Esophagus squamous epithelium (tissue), 5 donors: ENCODE measurements around the gene CNOT4. TPM values are rescaled to one million over a fixed set of nuclear protein-coding genes. Genes with fewer than 3 reads are reported as not detected.

Experiments
- DNase-seq: peaks from one replicate; lab custom pipeline; 2025; lab: John Stamatoyannopoulos, UW
- H3K27ac ChIP-seq, 4 donors: fragments of 200-600 bp; sonication (generic); one replicate each; pipeline ENCODE4 v1.5.1; 2016 to 2019; ENCODE audit warnings: mild to moderate bottlenecking in 1 of 4
- H3K27me3 ChIP-seq, 4 donors: fragments of 200-600 bp; sonication (generic); 1 replicate in 3 of 4; 2 replicates in 1 of 4; pipeline versions ENCODE4 v1.5.1 to v1.6.0; 2017 to 2021; ENCODE audit warnings: antibody characterized with exemption in 1 of 4
- H3K36me3 ChIP-seq, 3 donors: fragments of 200-600 bp; sonication (generic); one replicate each; pipeline ENCODE4 v1.5.1; 2016 to 2019
- H3K4me1 ChIP-seq, 3 donors: fragments of 200-600 bp; sonication (generic); one replicate each; pipeline ENCODE4 v1.5.1; 2017 to 2019
- H3K4me3 ChIP-seq, 4 donors: fragments of 200-600 bp; sonication (generic); 1 replicate in 3 of 4; 2 replicates in 1 of 4; pipeline ENCODE4 v1.5.1; 2016 to 2019; ENCODE audit warnings: mild to moderate bottlenecking in 2 of 4, moderate library complexity in 1 of 4
- H3K9me3 ChIP-seq, 3 donors: fragments of 200-600 bp; sonication (generic); one replicate each; pipeline ENCODE4 v1.5.1; 2016 to 2019
- POLR2A ChIP-seq, 4 donors: fragments of 450-650 bp; IDR thresholded peaks; one replicate each; pipeline ENCODE4 v1.6.1; 2017; ENCODE audit warnings: antibody characterized with exemption in 4 of 4, mild to moderate bottlenecking in 4 of 4, moderate library complexity in 3 of 4
- WGBS, 2 donors: methylation state at CpG; one replicate each; pipeline ENCODE4 v1.1.5; 2018; 5-methylcytosine and 5-hydroxymethylcytosine counted together
- intact Hi-C: fragments of 100-400 bp; cut with DNase I; formaldehyde crosslinking; loops from one replicate; pipeline ENCODE4 v1.15.0; 2022
- total RNA-seq, 4 donors: library from RNA; depleted of rRNA; stranded (reverse); fragments of >200 nt; gene quantifications; one replicate each; pipeline ENCODE4 v1.1.0, GENCODE V29; 2016
- TF ChIP-seq, protein P1 (sequence below), 6 experiments: fragments of 450-650 bp in 4 of 6; fragments of 200-600 bp in 2 of 6; sonication (generic) in 2 of 6; IDR thresholded peaks; one replicate each; pipeline ENCODE4 v1.5.1; 2016 to 2019; ENCODE audit warnings: antibody characterized with exemption in 6 of 6, mild to moderate bottlenecking in 4 of 6, moderate library complexity in 4 of 6
- donor health status: DM: yes; HTN: yes; CAD: no.

Gene CNOT4
- total RNA-seq, 4 donors from 2014 or later = 7.3 to 20.0 (median 14.0) TPM

- no peak for DNase-seq
- H3K27ac ChIP-seq = no peak overlapping the region
- H3K9me3 ChIP-seq = no peaks in the 10 kb centered on the region
- WGBS, 2 donors = 89 to 100% methylated on average over 1 of the region's 1 CpG
- no peak overlapping the region for H3K4me3 ChIP-seq
- no peaks in the 10 kb centered on the region for H3K4me1 ChIP-seq
- intact Hi-C loops = no loop called here
- TF ChIP-seq, protein P1, sequence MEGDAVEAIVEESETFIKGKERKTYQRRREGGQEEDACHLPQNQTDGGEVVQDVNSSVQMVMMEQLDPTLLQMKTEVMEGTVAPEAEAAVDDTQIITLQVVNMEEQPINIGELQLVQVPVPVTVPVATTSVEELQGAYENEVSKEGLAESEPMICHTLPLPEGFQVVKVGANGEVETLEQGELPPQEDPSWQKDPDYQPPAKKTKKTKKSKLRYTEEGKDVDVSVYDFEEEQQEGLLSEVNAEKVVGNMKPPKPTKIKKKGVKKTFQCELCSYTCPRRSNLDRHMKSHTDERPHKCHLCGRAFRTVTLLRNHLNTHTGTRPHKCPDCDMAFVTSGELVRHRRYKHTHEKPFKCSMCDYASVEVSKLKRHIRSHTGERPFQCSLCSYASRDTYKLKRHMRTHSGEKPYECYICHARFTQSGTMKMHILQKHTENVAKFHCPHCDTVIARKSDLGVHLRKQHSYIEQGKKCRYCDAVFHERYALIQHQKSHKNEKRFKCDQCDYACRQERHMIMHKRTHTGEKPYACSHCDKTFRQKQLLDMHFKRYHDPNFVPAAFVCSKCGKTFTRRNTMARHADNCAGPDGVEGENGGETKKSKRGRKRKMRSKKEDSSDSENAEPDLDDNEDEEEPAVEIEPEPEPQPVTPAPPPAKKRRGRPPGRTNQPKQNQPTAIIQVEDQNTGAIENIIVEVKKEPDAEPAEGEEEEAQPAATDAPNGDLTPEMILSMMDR (IDR thresholded peaks at IDR 0.05) = no peak
- no peak for TF ChIP-seq POLR2A (IDR thresholded peaks at IDR 0.05)
- H3K36me3 ChIP-seq = peaks cover 0 to 18% (median 0%) of the 10 kb centered on the region in 3 donors
- H3K27me3 ChIP-seq = no peaks in the 10 kb centered on the region
Observed at GRCh38 chr7:135430626-135431025, 79.3 kb downstream of the CNOT4 start.

DNA sequence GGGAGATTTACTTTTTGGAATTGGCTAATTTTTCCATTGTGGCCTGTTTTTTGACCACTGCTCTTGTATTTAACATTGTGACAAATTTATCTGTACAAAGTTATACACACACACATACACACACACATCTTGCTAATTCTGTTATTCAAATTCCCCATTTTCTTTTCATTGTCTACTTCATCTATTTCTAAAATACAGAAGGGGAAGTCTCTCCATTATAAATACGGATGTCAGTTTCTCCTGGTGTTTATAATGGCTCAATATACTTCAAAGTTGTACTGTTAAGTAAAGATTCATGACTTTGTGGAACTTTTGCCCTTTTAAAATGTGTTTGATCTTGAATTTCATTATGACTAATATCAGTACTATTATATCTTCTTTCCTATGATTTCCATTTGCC is 81.0 kb downstream of the CNOT4 start:
- H3K9me3 ChIP-seq = no peaks in the 10 kb centered on the region
- no peaks in the 10 kb centered on the region for H3K4me1 ChIP-seq
- intact Hi-C loops = no loop called here
- WGBS, 2 donors = 26 to 42% methylated on average over 1 of the region's 1 CpG
- TF ChIP-seq POLR2A (IDR thresholded peaks at IDR 0.05) = no peak
- TF ChIP-seq, protein P1 (IDR thresholded peaks at IDR 0.05) = no peak
- DNase-seq = no peak
- no peaks in the 10 kb centered on the region for H3K27me3 ChIP-seq
- H3K36me3 ChIP-seq = peaks cover 0 to 4% (median 0%) of the 10 kb centered on the region in 3 donors
- no peak overlapping the region for H3K27ac ChIP-seq
- H3K4me3 ChIP-seq = no peak overlapping the region

DNA sequence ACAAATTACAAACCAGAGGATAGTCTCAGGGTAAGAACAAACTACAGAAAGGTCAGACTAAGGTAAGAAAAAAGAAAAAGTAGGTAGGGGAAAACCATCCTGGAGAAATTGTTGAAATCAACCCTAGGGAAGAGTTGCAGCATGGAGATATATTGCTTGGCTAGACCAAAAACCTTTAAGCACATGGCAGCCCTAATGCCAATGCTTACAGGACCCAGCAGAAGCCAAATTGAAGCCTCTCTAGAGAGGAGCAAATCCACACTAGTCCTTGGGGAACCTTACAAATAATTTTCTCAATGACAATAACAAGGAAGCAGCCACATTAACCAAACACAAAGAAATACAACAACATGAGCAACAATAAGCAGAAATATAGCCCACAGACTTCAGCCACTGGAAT is 81.9 kb downstream of the CNOT4 start:
- DNase-seq = no peak
- Histone ChIP-seq H3K4me1 (no peaks in the 10 kb centered on the region), H3K36me3 (no peaks in the 10 kb centered on the region), H3K27me3 (no peaks in the 10 kb centered on the region), H3K9me3 (no peaks in the 10 kb centered on the region), H3K4me3 (no peak overlapping the region), H3K27ac (no peak overlapping the region)
- intact Hi-C loops = no loop called here
- no peak for TF ChIP-seq POLR2A (IDR thresholded peaks at IDR 0.05)
- TF ChIP-seq, protein P1 (IDR thresholded peaks at IDR 0.05) = no peak

GRCh38 chr7:135427166-135427565 is 82.7 kb downstream of the CNOT4 start:
- TF ChIP-seq, protein P1 (IDR thresholded peaks at IDR 0.05) = no peak
- TF ChIP-seq POLR2A (IDR thresholded peaks at IDR 0.05) = no peak
- Histone ChIP-seq H3K4me3 (no peak overlapping the region), H3K4me1 (no peaks in the 10 kb centered on the region), H3K27ac (no peak overlapping the region), H3K36me3 (no peaks in the 10 kb centered on the region), H3K9me3 (no peaks in the 10 kb centered on the region), H3K27me3 (no peaks in the 10 kb centered on the region)
- intact Hi-C loops = no loop called here
- DNase-seq = no peak

DNA sequence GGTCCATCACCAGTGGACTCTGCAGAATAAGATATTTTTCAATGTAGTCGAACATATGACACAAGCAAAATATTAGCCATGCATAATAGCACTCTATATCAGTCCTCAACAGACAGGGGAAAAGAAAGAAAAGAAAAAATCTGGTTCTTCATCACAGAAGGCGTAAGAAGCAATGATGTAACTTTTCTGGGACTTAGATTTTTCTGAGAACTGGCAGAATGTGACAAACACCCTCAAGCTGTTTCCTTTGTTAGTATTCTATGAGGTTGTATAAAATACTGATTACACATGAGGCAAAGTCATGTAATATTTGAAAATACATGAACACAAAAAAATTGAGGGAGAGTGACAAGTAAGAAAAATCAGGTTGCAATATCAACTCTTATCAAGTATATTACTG is 84.9 kb downstream of the CNOT4 start:
- Histone ChIP-seq H3K9me3 (no peaks in the 10 kb centered on the region), H3K27ac (no peak overlapping the region), H3K36me3 (peaks cover 0 to 12% (median 0%) of the 10 kb centered on the region in 3 donors), H3K27me3 (no peaks in the 10 kb centered on the region), H3K4me3 (no peak overlapping the region), H3K4me1 (no peaks in the 10 kb centered on the region)
- DNase-seq = no peak
- TF ChIP-seq, protein P1 (IDR thresholded peaks at IDR 0.05) = no peak
- TF ChIP-seq POLR2A (IDR thresholded peaks at IDR 0.05) = no peak
- 78 to 83% methylated on average over 2 of the region's 2 CpGs for WGBS, 2 donors
- intact Hi-C loops = no loop called here
